HG03095 (cell line): ENCODE measurements around the gene GSTA2.
"Not testable (repeated sequence)": the region's sequence is repeated elsewhere in the genome, so short reads cannot be mapped to it uniquely, and the experiment has no call there.

Experiments used
- ATAC-seq: cut with Tn5 transposase; IDR thresholded peaks from one replicate; pipeline ENCODE4 v1.9.1; 2021; ENCODE audit warnings: moderate library complexity; ENCODE audit not compliant: unreplicated experiment

GSTA2 gene

DNA sequence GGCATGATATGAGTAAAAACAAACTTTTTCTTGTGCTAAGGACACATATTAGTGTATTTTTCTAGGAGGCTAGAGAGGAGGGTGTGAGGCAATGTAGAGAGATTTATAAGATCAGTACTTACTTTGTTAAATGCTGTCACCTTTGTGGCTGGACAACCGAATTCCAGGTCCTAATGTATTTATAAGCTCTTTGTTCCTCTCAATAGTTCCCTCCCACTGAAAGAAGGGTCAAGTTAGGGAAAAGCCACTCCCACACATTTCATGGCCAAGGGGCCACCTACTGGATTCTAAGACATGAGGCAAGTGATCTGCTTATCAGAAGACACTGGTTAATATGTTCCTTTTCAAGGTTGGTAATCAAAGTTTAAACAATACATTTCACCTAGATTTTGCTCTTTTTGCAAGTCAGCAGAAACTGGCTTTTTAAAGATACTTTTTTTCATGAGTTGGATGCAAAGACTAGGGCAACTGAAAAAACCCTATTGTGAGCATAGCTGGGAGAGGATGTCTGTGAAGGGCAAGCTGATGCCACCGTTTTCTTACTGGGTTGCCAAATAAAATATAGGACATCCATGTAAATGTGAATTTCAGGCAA is at the start of gene GSTA2:
TSS of gene GSTA2 (minus strand) at position 154 of the 595 bp plus-strand sequence. CDS start 5,528 bp downstream, outside the sequence.
- ATAC-seq: not testable (repeated sequence)

- not testable (repeated sequence) for ATAC-seq
These were observed 46.5 kb upstream of the GSTA2 start for GRCh38 chr6:52809777-52810176.

DNA sequence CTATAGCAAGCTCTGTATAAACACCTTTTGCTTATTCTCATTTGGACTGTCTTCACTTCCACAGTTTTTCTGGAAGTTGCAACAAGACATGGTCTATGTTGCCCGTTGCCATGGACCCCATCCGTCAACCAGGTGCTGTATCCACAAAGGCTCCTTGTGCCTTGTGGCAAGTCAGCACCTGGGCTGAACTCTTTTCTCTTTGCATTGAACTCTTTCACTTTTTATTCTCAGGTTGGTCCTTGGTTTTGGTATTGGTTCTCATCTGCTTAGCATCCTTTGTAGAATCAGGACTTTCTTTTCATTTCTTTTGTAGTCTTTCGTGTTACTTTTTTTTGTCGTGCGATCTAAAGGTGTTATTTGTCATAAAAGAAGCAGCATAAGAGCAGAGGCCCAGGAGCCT is 45.4 kb upstream of the GSTA2 start:
- no peak for ATAC-seq

DNA sequence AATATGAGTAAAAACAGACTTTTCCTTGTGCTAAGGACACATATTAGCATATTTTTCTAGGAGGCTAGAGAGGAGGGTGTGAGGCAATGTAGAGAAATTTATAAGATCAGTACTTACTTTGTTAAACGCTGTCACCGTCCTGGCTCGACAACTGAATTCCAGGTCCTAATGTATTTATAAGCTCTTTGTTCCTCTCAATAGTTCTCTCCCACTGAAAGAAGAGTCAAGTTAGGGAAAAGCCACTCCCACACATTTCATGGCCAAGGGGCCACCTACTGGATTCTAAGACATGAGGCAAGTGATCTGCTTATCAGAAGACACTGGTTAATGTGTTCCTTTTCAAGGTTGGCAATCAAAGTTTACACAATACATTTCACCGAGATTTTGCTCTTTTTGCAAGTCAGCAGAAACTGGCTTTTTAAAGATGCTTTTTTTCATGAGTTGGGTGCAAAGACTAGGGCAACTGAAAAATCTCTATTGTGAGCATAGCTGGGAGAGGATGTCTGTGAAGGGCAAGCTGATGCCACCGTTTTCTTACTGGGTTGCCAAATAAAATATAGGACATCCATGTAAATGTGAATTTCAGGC is 40.5 kb upstream of the GSTA2 start, which contains the start of gene GSTA1:
TSS of gene GSTA1 (minus strand) at position 149 of the 588 bp plus-strand sequence. CDS start 4,549 bp downstream, outside the sequence.
- not testable (repeated sequence) for ATAC-seq

- no peak for ATAC-seq
These were observed 39.5 kb upstream of the GSTA2 start for GRCh38 chr6:52802806-52803205.

- no peak for ATAC-seq
These were observed 38.0 kb upstream of the GSTA2 start for GRCh38 chr6:52801188-52801841.

- not testable (repeated sequence) for ATAC-seq
These were observed 36.0 kb upstream of the GSTA2 start for GRCh38 chr6:52799272-52799671.

- not testable (repeated sequence) for ATAC-seq
These were observed 31.1 kb upstream of the GSTA2 start for GRCh38 chr6:52794366-52794765.

DNA sequence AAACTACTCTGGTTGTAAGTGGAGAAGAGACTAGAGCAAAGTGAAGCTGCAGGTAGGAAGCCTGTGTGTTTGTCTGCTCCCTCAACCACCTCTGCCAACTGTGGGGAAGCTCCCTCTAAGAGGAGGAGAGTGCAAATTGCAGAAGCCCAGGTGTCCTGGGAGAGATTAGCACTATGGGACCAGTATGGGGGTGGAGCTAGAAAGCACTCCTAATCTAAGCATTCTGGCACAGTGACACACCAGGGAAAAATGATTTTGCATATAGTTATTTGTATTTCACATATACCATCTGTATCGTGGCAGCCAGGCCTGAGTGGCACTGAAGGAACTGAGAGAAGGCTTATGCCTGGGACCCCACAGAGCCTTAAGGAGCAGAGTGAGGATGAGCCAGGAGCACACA is 27.6 kb upstream of the GSTA2 start:
- ATAC-seq: no peak

DNA sequence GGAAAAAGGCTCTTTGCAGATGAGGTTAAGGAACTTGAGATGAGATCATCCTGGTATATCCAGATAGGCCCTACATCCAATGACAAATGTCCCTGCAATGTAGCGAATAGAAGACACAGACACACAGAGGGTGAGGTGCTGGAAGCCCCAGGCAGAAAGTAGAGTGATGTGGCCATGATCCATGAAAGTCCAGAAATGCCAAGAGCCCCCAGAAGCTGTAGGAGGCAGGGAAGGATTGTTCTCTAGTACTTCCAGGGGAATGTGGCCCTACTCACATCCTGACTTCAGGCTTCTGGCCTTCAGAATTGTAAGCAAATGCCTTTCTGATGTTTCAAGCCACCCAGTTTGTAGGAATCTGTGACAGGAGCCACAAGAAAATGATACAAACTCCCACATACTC is 26.4 kb upstream of the GSTA2 start:
- not testable (repeated sequence) for ATAC-seq

DNA sequence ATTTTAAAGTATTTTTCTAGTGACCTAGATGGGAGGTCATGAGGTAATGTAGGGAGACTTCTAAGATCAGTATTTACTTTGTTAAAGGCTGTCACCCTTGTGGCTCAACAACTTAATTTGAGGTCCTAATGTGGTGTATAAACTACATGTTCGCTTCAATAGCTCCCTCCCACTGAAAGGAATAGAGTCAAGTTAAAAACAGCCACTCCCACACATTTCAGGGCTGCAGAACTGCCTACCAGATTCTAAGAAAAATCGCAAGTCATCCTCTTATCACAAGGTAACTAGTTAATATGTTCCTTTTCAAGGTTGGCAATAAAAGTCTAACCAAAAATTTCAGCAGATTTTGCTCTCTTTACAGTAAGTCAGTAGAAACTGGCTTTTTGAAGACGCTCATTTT is 25.2 kb upstream of the GSTA2 start:
- no peak for ATAC-seq

- ATAC-seq: no peak
These were observed 24.6 kb upstream of the GSTA2 start for GRCh38 chr6:52787917-52788316.

- no peak for ATAC-seq
These were observed 23.1 kb upstream of the GSTA2 start for GRCh38 chr6:52786249-52786956.

DNA sequence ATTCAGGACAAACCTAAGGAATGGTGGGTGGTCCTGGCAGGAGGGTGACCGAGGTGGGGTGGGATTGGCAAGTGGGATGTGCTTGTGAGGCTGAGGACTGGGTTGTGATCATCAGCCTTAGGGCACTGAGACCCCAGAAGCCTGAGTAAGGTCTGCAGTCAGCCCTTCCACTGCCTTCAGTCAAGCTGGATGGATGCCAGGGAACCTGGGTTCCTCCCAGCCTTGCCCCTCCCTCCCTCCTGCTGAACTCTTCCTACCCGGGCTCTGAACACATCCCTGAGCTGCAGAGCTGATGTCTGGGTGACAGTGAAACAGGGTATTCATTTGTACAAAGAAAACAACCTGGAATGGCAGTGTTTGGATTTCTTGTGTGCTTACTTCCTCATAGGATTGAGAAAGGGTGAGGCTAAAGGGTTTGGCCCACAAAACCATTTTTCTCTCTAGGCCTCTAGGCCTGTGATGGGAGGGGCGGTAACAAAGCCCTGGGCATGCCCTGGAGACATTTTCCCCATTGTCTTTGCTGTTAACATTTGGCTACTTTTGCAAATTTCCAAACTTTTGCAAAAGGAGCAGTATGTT is 19.5 kb upstream of the GSTA2 start:
- ATAC-seq: not testable (repeated sequence)

GRCh38 chr6:52782209-52782608 is 18.9 kb upstream of the GSTA2 start:
- not testable (repeated sequence) for ATAC-seq

GRCh38 chr6:52779237-52779636 is 16.0 kb upstream of the GSTA2 start:
- no peak for ATAC-seq

GRCh38 chr6:52776711-52777351 is 13.6 kb upstream of the GSTA2 start:
- not testable (repeated sequence) for ATAC-seq

DNA sequence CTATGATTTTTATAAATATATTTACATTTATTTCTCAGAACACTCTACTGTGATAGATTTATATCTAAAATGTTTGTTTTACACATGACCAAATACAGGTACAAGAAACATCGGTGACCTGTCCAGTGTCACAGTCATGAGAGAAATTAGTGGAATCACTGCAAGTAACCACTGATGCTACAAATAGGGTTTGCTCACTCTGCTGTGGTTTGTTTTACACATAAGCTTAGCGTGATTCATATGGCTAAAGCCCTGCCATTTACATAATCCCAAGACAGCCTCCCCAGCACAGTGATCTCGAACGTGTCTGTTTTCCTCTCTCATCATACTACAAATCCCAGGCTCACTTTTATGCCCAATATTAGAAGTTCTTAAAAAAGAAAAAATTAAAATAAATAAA is 6.1 kb upstream of the GSTA2 start:
- ATAC-seq: not testable (repeated sequence)

DNA sequence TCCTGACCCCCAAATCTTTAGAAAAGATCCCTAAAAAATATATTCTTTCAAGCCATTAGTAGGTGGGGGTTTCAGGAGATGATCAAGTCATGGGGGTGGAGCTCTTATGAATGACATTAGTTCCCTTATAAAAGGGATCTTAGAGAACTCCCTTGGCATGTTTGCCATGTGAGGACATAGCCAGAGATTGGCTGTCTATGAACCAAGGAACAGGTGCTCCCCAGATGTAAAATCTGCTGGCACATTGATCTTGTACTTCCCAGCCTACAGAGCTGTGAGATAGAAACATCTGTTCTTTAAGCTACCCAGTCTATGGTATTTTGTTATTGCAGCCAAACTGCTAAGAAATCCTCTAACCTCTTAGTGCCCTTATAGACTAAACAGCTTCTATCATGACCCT is 4.4 kb upstream of the GSTA2 start:
- ATAC-seq: not testable (repeated sequence)

GRCh38 chr6:52761673-52762491 is 1.4 kb downstream of the GSTA2 start:
- ATAC-seq: not testable (repeated sequence)
